ENCODE data around the gene MCUB. TPM values are rescaled to one million over a fixed set of nuclear protein-coding genes. Genes with fewer than 3 reads are reported as not detected.

Gene MCUB
- total RNA-seq, 2 experiments from 2014 or later: 58.2 to 80.1 TPM

DNA sequence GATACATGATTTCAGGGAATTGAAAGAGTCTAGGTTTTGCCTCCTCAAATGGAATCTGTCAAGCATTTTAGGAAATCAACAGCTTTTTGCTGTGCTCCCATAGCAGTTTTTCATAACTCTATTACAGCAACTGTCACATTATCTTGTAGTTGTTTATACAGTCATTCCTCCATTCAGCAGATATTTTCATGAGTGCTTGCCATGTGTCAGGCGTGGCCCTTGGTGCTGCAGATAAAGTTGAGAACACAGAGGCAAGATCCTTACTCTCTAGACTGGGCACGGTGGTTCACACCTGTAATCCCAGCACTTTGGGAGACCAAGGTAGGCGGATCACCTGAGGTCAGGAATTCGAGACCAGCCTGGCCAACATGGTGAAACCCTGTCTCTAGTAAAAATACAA, 67.3 kb downstream of the MCUB start:
- ATAC-seq (no peak), DNase-seq (no peak)
- no peaks in the 10 kb centered on the region for H3K9me3 Mint-ChIP-seq (ENCODE audit: low read depth)
- peaks cover 11% of the 10 kb centered on the region for H3K36me3 Mint-ChIP-seq (ENCODE audit: low read depth)
- ChIA-PET CTCF (interaction anchor here (0.7 to 2.1 kb wide), 2 partner anchors 15 to 721 kb away, joined by 4 read pairs; no protein-coding TSS in a partner anchor), POLR2A (no interaction called here)
- intact Hi-C loops (cut with DNase I, micrococcal nuclease): no loop called here
- no peak overlapping the region for H3K27ac Mint-ChIP-seq
- H3K4me3 Mint-ChIP-seq: no peak overlapping the region
- no peaks in the 10 kb centered on the region for H3K27me3 Mint-ChIP-seq
- H3K4me1 Mint-ChIP-seq: peaks cover 62% of the 10 kb centered on the region

GRCh38 chr4:109629775-109630174, 69.7 kb downstream of the MCUB start:
- DNase-seq (no peak), ATAC-seq (no peak)
- H3K4me1 Mint-ChIP-seq: peaks cover 48% of the 10 kb centered on the region
- CTCF ChIA-PET: interaction anchor here (0.8 to 1.7 kb wide), 3 partner anchors 10 to 42 kb away, joined by 3 to 6 read pairs (median 3); no protein-coding TSS in a partner anchor
- intact Hi-C loops (cut with DNase I, micrococcal nuclease): no loop called here
- H3K9me3 Mint-ChIP-seq (ENCODE audit: low read depth): no peaks in the 10 kb centered on the region
- H3K27ac Mint-ChIP-seq: no peak overlapping the region
- H3K4me3 Mint-ChIP-seq: no peak overlapping the region
- peaks cover 7% of the 10 kb centered on the region for H3K36me3 Mint-ChIP-seq (ENCODE audit: low read depth)
- POLR2A ChIA-PET: interaction anchor here (0.7 kb wide), 1 partner anchor 52 kb away, joined by 6 read pairs; no protein-coding TSS in a partner anchor
- no peaks in the 10 kb centered on the region for H3K27me3 Mint-ChIP-seq

GRCh38 chr4:109631532-109632108, 71.6 kb downstream of the MCUB start:
- intact Hi-C loops (cut with DNase I, micrococcal nuclease): no loop called here
- H3K27ac Mint-ChIP-seq: peak overlapping the region; percentile 72
- ChIA-PET POLR2A (interaction anchor here (0.7 to 1.5 kb wide), 2 partner anchors 15 to 316 kb away, joined by 4 read pairs; no protein-coding TSS in a partner anchor), CTCF (interaction anchor here (0.6 to 1.3 kb wide), 3 partner anchors 41 to 199 kb away, joined by 3 to 4 read pairs (median 4); no protein-coding TSS in a partner anchor)
- H3K4me3 Mint-ChIP-seq: peak overlapping the region; percentile 20
- H3K36me3 Mint-ChIP-seq (ENCODE audit: low read depth): peaks cover 15% of the 10 kb centered on the region
- peaks cover 2% of the 10 kb centered on the region for H3K9me3 Mint-ChIP-seq (ENCODE audit: low read depth)
- H3K4me1 Mint-ChIP-seq: peaks cover 45% of the 10 kb centered on the region
- no peaks in the 10 kb centered on the region for H3K27me3 Mint-ChIP-seq
- DNase-seq: peak; percentile 28
- ATAC-seq: peak; percentile 77

DNA sequence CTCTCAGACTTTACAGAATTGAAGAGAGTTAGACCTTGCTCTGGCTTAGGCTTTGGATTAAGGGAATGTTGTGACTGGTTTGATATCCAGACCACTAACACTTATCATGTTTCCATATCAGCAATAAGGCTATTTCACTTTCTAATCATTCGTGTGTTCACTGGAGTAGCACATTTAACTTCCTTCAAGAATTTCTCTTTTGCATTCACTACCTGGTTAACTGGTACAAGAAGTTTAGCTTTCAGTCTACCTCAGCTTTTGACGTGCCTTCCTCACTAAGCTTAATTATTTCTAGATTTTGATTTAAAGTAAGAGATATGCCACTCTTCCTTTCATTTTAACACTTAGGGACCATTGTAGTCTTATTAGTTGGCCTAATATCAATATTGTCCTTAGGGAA, 80.6 kb downstream of the MCUB start:
- Mint-ChIP-seq H3K27me3 (no peaks in the 10 kb centered on the region), H3K27ac (peak overlapping the region; percentile 80), H3K36me3 (ENCODE audit: low read depth) (peaks cover 36% of the 10 kb centered on the region), H3K9me3 (ENCODE audit: low read depth) (peaks cover 15% of the 10 kb centered on the region), H3K4me3 (no peak overlapping the region), H3K4me1 (peaks cover 50% of the 10 kb centered on the region)
- ChIA-PET CTCF (interaction anchor here (0.6 to 0.7 kb wide), 2 partner anchors 8 to 81 kb away, joined by 3 read pairs; partner anchors contain the start of gene MCUB), POLR2A (no interaction called here)
- no peak for DNase-seq
- ATAC-seq: peak; percentile 27
- intact Hi-C loops (cut with DNase I, micrococcal nuclease): loop anchor here in 1 of 2 experiments (10.0 kb wide), 1 partner anchor 554 kb away; the partner anchor contains the start of gene ELOVL6

GRCh38 chr4:109645874-109646710, 86.0 kb downstream of the MCUB start:
- no peak for DNase-seq

GRCh38 chr4:109648266-109648996, 88.4 kb downstream of the MCUB start:
- POLR2A ChIA-PET: no interaction called here
- intact Hi-C loops (cut with DNase I, micrococcal nuclease): loop anchor here (1.0 to 10.0 kb wide), 6 partner anchors 43 to 546 kb away; partner anchors contain the start of genes ELOVL6 (in 1 of the 2), GAR1 (in 1 of the 2), MCUB (in 1 of the 2) and SEC24B (in 1 of the 2)

More at GRCh38 chr4:109645874-109646710, 86.0 kb downstream of the MCUB start:
- ChIA-PET CTCF (interaction anchor here (0.8 to 2.2 kb wide), 5 partner anchors 18 to 226 kb away, joined by 3 to 8 read pairs (median 5); no protein-coding TSS in a partner anchor), POLR2A (interaction anchor here (0.5 to 1.2 kb wide), 2 partner anchors 15 to 55 kb away, joined by 3 to 4 read pairs; no protein-coding TSS in a partner anchor)
- peak; percentile 40 for ATAC-seq
- Mint-ChIP-seq H3K36me3 (ENCODE audit: low read depth) (peaks cover 25% of the 10 kb centered on the region), H3K4me3 (no peak overlapping the region), H3K27ac (no peak overlapping the region), H3K4me1 (peaks cover 55% of the 10 kb centered on the region), H3K27me3 (no peaks in the 10 kb centered on the region), H3K9me3 (ENCODE audit: low read depth) (peaks cover 9% of the 10 kb centered on the region)
- intact Hi-C loops (cut with DNase I, micrococcal nuclease): loop anchor here (2.0 to 10.0 kb wide), 4 partner anchors 85 to 549 kb away; partner anchors contain the start of genes ELOVL6 (in 1 of the 2), GAR1 (in 1 of the 2), MCUB (in 1 of the 2) and SEC24B (in 1 of the 2)

GRCh38 chr4:109648997-109649575, 89.0 kb downstream of the MCUB start:
- DNase-seq: no peak
- Mint-ChIP-seq H3K36me3 (ENCODE audit: low read depth) (peaks cover 47% of the 10 kb centered on the region), H3K9me3 (ENCODE audit: low read depth) (peaks cover 22% of the 10 kb centered on the region), H3K4me3 (peak overlapping the region; percentile 44), H3K27ac (peak overlapping the region; percentile 88), H3K27me3 (no peaks in the 10 kb centered on the region), H3K4me1 (peaks cover 39% of the 10 kb centered on the region)
- ChIA-PET CTCF (interaction anchor here (0.8 to 1.3 kb wide), 4 partner anchors 8 to 42 kb away, joined by 3 read pairs; no protein-coding TSS in a partner anchor), POLR2A (no interaction called here)
- ATAC-seq: no peak
- intact Hi-C loops (cut with DNase I, micrococcal nuclease): loop anchor here (1.0 to 10.0 kb wide), 6 partner anchors 42 to 546 kb away; partner anchors contain the start of genes ELOVL6 (in 1 of the 2), GAR1 (in 1 of the 2), MCUB (in 1 of the 2) and SEC24B (in 1 of the 2)

More at GRCh38 chr4:109648266-109648996, 88.4 kb downstream of the MCUB start:
- no peak for DNase-seq
- H3K4me3 Mint-ChIP-seq: peak overlapping the region; percentile 47
- peaks cover 20% of the 10 kb centered on the region for H3K9me3 Mint-ChIP-seq (ENCODE audit: low read depth)
- CTCF ChIA-PET: interaction anchor here (0.8 to 1.3 kb wide), 4 partner anchors 8 to 43 kb away, joined by 3 read pairs; no protein-coding TSS in a partner anchor
- peaks cover 45% of the 10 kb centered on the region for H3K4me1 Mint-ChIP-seq
- peaks cover 42% of the 10 kb centered on the region for H3K36me3 Mint-ChIP-seq (ENCODE audit: low read depth)
- peak; percentile 34 for ATAC-seq
- H3K27me3 Mint-ChIP-seq: no peaks in the 10 kb centered on the region
- H3K27ac Mint-ChIP-seq: peak overlapping the region; percentile 88

DNA sequence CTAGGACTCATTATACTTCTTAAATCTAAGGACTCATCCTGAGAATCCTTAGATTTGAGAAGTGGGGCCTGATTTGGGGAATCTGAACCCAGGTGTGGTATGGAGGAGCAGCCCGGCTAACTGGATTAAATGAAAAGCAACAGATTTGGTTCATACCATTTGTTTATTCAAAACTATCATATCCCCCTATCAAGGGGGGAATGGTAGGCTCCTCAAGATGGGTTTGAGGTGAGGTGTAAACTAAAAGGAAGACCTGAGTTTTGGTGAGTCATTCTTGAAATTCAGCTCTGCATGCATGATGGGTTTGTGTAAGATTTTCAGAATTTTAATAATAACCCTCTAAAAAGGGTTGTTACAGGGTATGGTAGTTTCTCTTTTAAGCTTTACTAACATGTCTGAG, 89.8 kb downstream of the MCUB start:
- Mint-ChIP-seq H3K36me3 (ENCODE audit: low read depth) (peaks cover 53% of the 10 kb centered on the region), H3K4me1 (peaks cover 42% of the 10 kb centered on the region), H3K27me3 (no peaks in the 10 kb centered on the region), H3K4me3 (no peak overlapping the region), H3K27ac (peak overlapping the region; percentile 61), H3K9me3 (ENCODE audit: low read depth) (peaks cover 22% of the 10 kb centered on the region)
- POLR2A ChIA-PET: interaction anchor here (0.6 kb wide), 2 partner anchors 59 to 72 kb away, joined by 3 read pairs; no protein-coding TSS in a partner anchor
- DNase-seq (no peak), ATAC-seq (peak; percentile 59)
- intact Hi-C loops (cut with DNase I, micrococcal nuclease): loop anchor here (2.0 to 10.0 kb wide), 5 partner anchors 61 to 545 kb away; partner anchors contain the start of genes ELOVL6 (in 1 of the 2), GAR1 (in 1 of the 2), MCUB (in 1 of the 2) and SEC24B (in 1 of the 2)
- CTCF ChIA-PET: interaction anchor here (0.6 kb wide), 1 partner anchor 89 kb away, joined by 3 read pairs; no protein-coding TSS in a partner anchor

- intact Hi-C loops (cut with DNase I, micrococcal nuclease): no loop called here
- ChIA-PET POLR2A (interaction anchor here (0.6 kb wide), 1 partner anchor 191 kb away, joined by 3 read pairs; no protein-coding TSS in a partner anchor), CTCF (interaction anchor here (0.6 to 1.5 kb wide), 4 partner anchors 9 to 92 kb away, joined by 3 to 4 read pairs (median 3); no protein-coding TSS in a partner anchor)
- Mint-ChIP-seq H3K27me3 (no peaks in the 10 kb centered on the region), H3K27ac (peak overlapping the region; percentile 51), H3K4me1 (peaks cover 46% of the 10 kb centered on the region), H3K9me3 (ENCODE audit: low read depth) (peaks cover 13% of the 10 kb centered on the region), H3K36me3 (ENCODE audit: low read depth) (peaks cover 40% of the 10 kb centered on the region), H3K4me3 (no peak overlapping the region)
- no peak for DNase-seq
- no peak for ATAC-seq
These were observed 95.3 kb downstream of the MCUB start for GRCh38 chr4:109655396-109655795.
